Loucy (cell line): ENCODE results near the gene TSC22D4.

Experiments
- H2AFZ ChIP-seq: fragments of 200-600 bp; sonication (generic); 2 replicates; pipeline ENCODE4 v1.6.0; 2016; ENCODE audit warnings: antibody characterized with exemption, mild to moderate bottlenecking, low read length, moderate library complexity
- H3F3A ChIP-seq: fragments of 200-600 bp; 2 replicates; pipeline ENCODE4 v1.6.0; 2016; ENCODE audit warnings: antibody characterized with exemption, low read depth, mild to moderate bottlenecking
- H3K27me3 ChIP-seq: fragments of 200-600 bp; sonication (generic); 2 replicates; pipeline ENCODE4 v1.6.1; 2014; ENCODE audit warnings: low read length, mild to moderate bottlenecking; ENCODE audit not compliant: insufficient read depth, poor library complexity, severe bottlenecking
- H3K36me3 ChIP-seq: fragments of 200-600 bp; sonication (generic); 2 replicates; pipeline ENCODE4 v1.6.1; 2016; ENCODE audit warnings: low read length; ENCODE audit not compliant: insufficient read depth
- H3K4me1 ChIP-seq: fragments of 200-600 bp; sonication (generic); 2 replicates; pipeline ENCODE4 v1.5.1; 2014; ENCODE audit warnings: low read length, mild to moderate bottlenecking; ENCODE audit not compliant: insufficient read depth, poor library complexity, severe bottlenecking
- H3K4me2 ChIP-seq: fragments of 200-600 bp; sonication (generic); 2 replicates; pipeline ENCODE4 v1.6.0; 2014; ENCODE audit warnings: antibody characterized with exemption, low read length, low read depth, mild to moderate bottlenecking; ENCODE audit not compliant: poor library complexity, severe bottlenecking
- H3K4me3 ChIP-seq: fragments of 200-600 bp; sonication (generic); 2 replicates; pipeline ENCODE4 v1.5.1; 2014; ENCODE audit warnings: low read length, mild to moderate bottlenecking, mixed read lengths; ENCODE audit not compliant: poor library complexity, severe bottlenecking
- H3K79me2 ChIP-seq: fragments of 200-600 bp; sonication (generic); 2 replicates; pipeline ENCODE4 v1.6.1; 2014; ENCODE audit warnings: low read length; ENCODE audit not compliant: insufficient read depth
- H3K9ac ChIP-seq: fragments of 200-600 bp; sonication (generic); 2 replicates; pipeline ENCODE4 v1.6.0; 2014; ENCODE audit warnings: mild to moderate bottlenecking, low read depth, low read length, moderate library complexity; ENCODE audit not compliant: poor library complexity, severe bottlenecking
- H3K9me2 ChIP-seq: fragments of 200-600 bp; sonication (generic); replicated peaks from 2 replicates; pipeline ENCODE4 v1.6.1; 2016; ENCODE audit warnings: low read depth, low read length, mixed read lengths
- H3K9me3 ChIP-seq: fragments of 200-600 bp; sonication (generic); 2 replicates; pipeline ENCODE4 v1.6.1; 2014; ENCODE audit warnings: mild to moderate bottlenecking, antibody characterized with exemption, low read length, low read depth; ENCODE audit not compliant: insufficient read depth
- H4K20me1 ChIP-seq: fragments of 200-600 bp; sonication (generic); 2 replicates; pipeline ENCODE4 v1.6.0; 2014; ENCODE audit warnings: antibody characterized with exemption, low read length, mild to moderate bottlenecking; ENCODE audit not compliant: insufficient read depth, poor library complexity, severe bottlenecking
- CTCF ChIP-seq: fragments of 200-600 bp; sonication (generic); conservative IDR thresholded peaks from 2 replicates; pipeline ENCODE4 v1.5.1; 2014; ENCODE audit warnings: mild to moderate bottlenecking, antibody characterized with exemption, low read length
- EZH2phosphoT487 ChIP-seq: fragments of 200-600 bp; IDR thresholded peaks from 2 replicates; pipeline ENCODE4 v1.6.1; 2018; ENCODE audit warnings: antibody characterized with exemption, mild to moderate bottlenecking, moderate library complexity, borderline replicate concordance

TSC22D4 gene

GRCh38 chr7:100426516-100426915 lies 52.5 kb downstream of the TSC22D4 start:
- H2AFZ ChIP-seq = no peak overlapping the region
- no peaks in the 10 kb centered on the region for H3K9me2 ChIP-seq
- peaks cover 19% of the 10 kb centered on the region for H3K79me2 ChIP-seq
- peaks cover 3% of the 10 kb centered on the region; the same call in 1 of the 2 replicates for H3K36me3 ChIP-seq
- no peak overlapping the region for H3K4me2 ChIP-seq
- peaks cover 18% of the 10 kb centered on the region for H3K4me1 ChIP-seq
- TF ChIP-seq EZH2phosphoT487 = no peak
- no peak overlapping the region for H3K9ac ChIP-seq
- no peaks in the 10 kb centered on the region for H3K9me3 ChIP-seq
- no peaks in the 10 kb centered on the region for H3K27me3 ChIP-seq
- no peak overlapping the region for H3K4me3 ChIP-seq
- H3F3A ChIP-seq = peaks cover 5% of the 10 kb centered on the region; the same call in 1 of the 2 replicates
- peaks cover 13% of the 10 kb centered on the region for H4K20me1 ChIP-seq

DNA sequence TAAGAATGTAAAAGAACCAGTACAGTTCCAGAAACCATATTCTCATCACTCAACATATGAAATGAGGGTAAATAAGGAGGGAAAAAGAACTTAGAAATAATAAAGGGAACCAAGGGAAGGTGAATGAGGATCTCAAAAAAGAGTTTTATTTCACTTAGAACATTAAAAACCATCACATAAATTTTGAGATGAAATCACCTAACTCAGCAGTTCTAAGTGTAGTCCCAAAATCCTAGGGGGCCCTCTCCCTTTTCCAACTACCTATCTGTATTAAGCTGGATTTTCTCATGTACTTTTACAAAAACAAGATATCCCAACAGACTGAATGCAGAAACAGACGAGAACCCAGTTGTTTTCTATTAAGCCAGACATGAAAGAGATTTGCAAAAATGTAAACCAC lies 53.7 kb downstream of the TSC22D4 start:
- Histone ChIP-seq H3K79me2 (peaks cover 7% of the 10 kb centered on the region), H3K9ac (no peak overlapping the region), H3K9me2 (no peaks in the 10 kb centered on the region), H3K4me2 (no peak overlapping the region), H3F3A (peaks cover 5% of the 10 kb centered on the region; the same call in 1 of the 2 replicates), H3K4me3 (no peak overlapping the region), H2AFZ (no peak overlapping the region), H3K9me3 (no peaks in the 10 kb centered on the region), H3K4me1 (peaks cover 6% of the 10 kb centered on the region), H3K36me3 (no peaks in the 10 kb centered on the region), H3K27me3 (no peaks in the 10 kb centered on the region), H4K20me1 (peaks cover 2% of the 10 kb centered on the region)
- TF ChIP-seq EZH2phosphoT487 (no peak), CTCF (no peak)

GRCh38 chr7:100423315-100423714 lies 55.7 kb downstream of the TSC22D4 start:
- no peak overlapping the region for H3K4me2 ChIP-seq

More at GRCh38 chr7:100423315-100423714, 55.7 kb downstream of the TSC22D4 start:
- Histone ChIP-seq H3K9ac (no peak overlapping the region), H3K4me3 (no peak overlapping the region), H3K36me3 (no peaks in the 10 kb centered on the region), H3K9me2 (no peaks in the 10 kb centered on the region), H2AFZ (no peak overlapping the region), H3F3A (peaks cover 5% of the 10 kb centered on the region; the same call in 1 of the 2 replicates), H3K4me1 (peaks cover 5% of the 10 kb centered on the region), H3K9me3 (no peaks in the 10 kb centered on the region), H3K27me3 (no peaks in the 10 kb centered on the region), H3K79me2 (no peaks in the 10 kb centered on the region), H4K20me1 (no peaks in the 10 kb centered on the region)
- TF ChIP-seq EZH2phosphoT487 (no peak), CTCF (no peak)
